Astrocyte (in vitro differentiated cells and primary cell): ENCODE results near the gene PARD3B.

Source experiments
- EZH2 ChIP-seq: IDR thresholded peaks from 2 replicates; pipeline ENCODE4 v1.6.1; 2012; ENCODE audit warnings: mild to moderate bottlenecking, low read length, inconsistent platforms; ENCODE audit not compliant: insufficient read depth
- TF ChIP-seq, protein P1 (sequence below): IDR thresholded peaks from 2 replicates; pipeline ENCODE4 v1.5.1; 2011; ENCODE audit warnings: low read depth, mild to moderate bottlenecking, inconsistent platforms, low read length, moderate library complexity; ENCODE audit not compliant: insufficient read depth

GRCh38 chr2:205383601-205384000 is 838.3 kb downstream of the PARD3B start:
- TF ChIP-seq, protein P1, sequence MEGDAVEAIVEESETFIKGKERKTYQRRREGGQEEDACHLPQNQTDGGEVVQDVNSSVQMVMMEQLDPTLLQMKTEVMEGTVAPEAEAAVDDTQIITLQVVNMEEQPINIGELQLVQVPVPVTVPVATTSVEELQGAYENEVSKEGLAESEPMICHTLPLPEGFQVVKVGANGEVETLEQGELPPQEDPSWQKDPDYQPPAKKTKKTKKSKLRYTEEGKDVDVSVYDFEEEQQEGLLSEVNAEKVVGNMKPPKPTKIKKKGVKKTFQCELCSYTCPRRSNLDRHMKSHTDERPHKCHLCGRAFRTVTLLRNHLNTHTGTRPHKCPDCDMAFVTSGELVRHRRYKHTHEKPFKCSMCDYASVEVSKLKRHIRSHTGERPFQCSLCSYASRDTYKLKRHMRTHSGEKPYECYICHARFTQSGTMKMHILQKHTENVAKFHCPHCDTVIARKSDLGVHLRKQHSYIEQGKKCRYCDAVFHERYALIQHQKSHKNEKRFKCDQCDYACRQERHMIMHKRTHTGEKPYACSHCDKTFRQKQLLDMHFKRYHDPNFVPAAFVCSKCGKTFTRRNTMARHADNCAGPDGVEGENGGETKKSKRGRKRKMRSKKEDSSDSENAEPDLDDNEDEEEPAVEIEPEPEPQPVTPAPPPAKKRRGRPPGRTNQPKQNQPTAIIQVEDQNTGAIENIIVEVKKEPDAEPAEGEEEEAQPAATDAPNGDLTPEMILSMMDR: no peak
- TF ChIP-seq EZH2: no peak
